SIG-M5 (cell line): Measurements from ENCODE around the gene GPR162.

Experiments
- DNase-seq: peaks from one replicate; lab custom pipeline; 2025; lab: John Stamatoyannopoulos, UW

Gene GPR162, protein sequence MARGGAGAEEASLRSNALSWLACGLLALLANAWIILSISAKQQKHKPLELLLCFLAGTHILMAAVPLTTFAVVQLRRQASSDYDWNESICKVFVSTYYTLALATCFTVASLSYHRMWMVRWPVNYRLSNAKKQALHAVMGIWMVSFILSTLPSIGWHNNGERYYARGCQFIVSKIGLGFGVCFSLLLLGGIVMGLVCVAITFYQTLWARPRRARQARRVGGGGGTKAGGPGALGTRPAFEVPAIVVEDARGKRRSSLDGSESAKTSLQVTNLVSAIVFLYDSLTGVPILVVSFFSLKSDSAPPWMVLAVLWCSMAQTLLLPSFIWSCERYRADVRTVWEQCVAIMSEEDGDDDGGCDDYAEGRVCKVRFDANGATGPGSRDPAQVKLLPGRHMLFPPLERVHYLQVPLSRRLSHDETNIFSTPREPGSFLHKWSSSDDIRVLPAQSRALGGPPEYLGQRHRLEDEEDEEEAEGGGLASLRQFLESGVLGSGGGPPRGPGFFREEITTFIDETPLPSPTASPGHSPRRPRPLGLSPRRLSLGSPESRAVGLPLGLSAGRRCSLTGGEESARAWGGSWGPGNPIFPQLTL

GRCh38 chr12:6821591-6822425, at the start of gene GPR162:
Gene GPR162, plus strand, starts transcription at chr12:6821821. Its CDS starts 2,078 bp downstream, at chr12:6823899.
- DNase-seq, result no peak

DNA sequence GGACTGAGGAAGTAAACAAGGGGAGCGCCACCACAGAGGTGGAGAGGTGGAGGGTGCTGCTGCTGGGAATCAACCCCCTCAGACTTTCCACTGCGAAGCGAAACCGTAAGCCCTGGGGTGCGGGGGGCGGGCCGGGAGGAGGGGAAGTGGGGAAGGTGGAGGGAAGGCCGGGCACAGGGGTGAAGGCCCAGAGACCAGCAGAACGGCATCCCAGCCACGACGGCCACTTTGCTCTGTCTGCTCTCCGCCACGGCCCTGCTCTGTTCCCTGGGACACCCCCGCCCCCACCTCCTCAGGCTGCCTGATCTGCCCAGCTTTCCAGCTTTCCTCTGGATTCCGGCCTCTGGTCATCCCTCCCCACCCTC, 49.3 kb upstream of the GPR162 start, which contains the start of gene LAG3:
LAG3 (plus strand) TSS at position 190 of the 365 bp plus-strand sequence. CDS start 333 bp downstream, outside the sequence.
- DNase-seq, result no peak

DNA sequence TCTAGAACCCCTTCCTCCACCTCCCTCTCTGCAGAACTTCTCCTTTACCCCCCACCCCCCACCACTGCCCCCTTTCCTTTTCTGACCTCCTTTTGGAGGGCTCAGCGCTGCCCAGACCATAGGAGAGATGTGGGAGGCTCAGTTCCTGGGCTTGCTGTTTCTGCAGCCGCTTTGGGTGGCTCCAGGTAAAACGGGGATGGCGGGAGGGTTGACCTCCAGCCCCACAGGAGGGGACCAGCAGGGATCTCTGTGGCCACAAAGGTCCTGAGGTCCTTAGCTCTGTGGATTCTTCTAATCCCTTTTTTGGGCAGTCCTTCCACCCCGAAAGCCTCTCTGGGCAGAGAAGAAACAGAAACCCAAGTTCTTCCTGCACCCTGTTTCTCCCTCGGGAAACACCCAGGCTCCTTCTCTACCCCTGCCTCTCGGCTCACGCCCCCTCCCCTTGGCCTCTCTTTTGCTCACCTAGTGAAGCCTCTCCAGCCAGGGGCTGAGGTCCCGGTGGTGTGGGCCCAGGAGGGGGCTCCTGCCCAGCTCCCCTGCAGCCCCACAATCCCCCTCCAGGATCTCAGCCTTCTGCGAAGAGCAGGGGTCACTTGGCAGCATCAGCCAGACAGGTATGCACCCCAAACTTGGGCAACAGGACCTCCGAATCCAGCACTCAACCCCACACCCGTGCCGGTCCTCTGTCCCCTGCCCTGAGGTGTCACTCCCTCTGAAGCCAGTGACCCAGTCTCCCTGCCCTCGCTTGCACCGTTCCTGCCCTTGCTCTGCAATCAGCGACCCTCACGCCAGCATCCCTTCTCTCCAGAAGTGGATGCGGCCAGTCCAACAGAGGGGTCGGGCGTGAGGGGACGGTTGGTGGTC, 48.7 kb upstream of the GPR162 start:
- DNase-seq, result no peak

DNA sequence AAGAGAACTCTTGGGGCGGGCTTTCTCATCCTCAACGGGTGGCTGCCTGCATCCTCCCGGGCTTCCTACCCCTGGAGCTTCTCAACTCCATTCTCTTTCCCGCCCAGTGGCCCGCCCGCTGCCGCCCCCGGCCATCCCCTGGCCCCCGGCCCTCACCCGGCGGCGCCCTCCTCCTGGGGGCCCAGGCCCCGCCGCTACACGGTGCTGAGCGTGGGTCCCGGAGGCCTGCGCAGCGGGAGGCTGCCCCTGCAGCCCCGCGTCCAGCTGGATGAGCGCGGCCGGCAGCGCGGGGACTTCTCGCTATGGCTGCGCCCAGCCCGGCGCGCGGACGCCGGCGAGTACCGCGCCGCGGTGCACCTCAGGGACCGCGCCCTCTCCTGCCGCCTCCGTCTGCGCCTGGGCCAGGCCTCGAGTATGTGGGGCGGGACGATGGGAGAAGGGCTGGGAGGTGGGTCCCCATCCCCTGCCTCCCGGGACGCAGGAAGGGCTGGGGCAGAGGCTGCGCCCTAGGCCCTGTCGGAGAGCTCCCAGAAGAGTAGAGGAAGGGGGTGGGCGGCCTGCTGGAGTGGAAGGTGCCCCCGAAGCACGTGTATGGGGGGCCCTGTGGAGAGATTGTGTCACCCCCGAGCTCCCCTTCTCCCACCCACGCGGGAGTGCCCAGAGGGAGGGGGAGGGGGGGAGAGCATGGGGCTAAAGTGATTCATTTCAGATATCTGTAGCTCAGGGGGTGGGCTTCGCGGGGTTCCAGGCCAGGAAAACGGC, 47.9 kb upstream of the GPR162 start:
- no peak for DNase-seq

DNA sequence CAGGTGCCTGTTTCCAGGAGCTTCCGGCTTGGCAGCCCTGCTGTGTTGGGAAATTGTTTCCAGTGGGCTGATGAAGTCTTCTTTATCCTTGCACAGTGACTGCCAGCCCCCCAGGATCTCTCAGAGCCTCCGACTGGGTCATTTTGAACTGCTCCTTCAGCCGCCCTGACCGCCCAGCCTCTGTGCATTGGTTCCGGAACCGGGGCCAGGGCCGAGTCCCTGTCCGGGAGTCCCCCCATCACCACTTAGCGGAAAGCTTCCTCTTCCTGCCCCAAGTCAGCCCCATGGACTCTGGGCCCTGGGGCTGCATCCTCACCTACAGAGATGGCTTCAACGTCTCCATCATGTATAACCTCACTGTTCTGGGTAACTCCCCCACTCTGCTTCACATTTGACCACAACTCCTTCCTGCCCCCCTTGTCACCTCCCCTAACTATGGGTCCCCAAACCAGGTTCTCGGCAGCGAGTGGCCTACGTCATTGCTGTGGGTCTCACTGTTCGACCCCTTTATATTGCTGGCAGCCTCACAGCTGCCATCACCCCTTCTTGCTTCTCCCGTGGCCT, 47.0 kb upstream of the GPR162 start:
- no peak for DNase-seq

DNA sequence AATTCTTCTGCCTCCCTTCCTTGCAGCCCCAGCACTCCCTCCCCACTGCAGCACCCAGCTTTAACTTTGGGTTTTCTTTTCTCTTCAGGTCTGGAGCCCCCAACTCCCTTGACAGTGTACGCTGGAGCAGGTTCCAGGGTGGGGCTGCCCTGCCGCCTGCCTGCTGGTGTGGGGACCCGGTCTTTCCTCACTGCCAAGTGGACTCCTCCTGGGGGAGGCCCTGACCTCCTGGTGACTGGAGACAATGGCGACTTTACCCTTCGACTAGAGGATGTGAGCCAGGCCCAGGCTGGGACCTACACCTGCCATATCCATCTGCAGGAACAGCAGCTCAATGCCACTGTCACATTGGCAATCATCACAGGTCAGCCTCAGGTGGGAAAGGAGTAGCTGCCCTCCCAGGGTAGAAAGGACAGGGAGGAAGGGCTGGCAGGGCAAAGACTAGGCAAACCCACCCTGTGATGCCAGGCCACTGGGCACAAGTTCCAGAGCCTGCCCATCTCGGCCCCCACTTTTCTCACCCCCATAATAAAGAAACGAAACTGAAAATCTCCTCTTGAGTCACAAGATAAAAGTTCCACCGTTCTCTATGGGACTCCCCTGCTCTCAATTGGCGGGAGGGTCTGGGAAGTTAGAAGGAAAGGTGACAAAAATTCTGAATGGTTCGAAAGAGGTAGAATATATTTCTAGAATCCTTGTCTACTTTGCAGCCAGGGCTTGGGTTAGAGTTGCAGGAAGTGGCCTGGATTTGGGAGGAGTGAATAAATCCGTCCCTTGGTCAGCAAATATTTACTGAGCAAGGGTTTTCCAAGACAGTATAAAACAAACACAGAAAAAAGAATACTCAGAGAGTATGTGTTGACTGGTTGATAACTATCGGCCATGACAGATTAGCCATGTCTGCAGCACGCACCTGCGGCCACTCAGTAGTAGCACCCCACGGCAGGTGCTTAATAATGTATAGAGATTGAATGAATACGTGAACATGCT, 46.1 kb upstream of the GPR162 start:
- no peak for DNase-seq

DNA sequence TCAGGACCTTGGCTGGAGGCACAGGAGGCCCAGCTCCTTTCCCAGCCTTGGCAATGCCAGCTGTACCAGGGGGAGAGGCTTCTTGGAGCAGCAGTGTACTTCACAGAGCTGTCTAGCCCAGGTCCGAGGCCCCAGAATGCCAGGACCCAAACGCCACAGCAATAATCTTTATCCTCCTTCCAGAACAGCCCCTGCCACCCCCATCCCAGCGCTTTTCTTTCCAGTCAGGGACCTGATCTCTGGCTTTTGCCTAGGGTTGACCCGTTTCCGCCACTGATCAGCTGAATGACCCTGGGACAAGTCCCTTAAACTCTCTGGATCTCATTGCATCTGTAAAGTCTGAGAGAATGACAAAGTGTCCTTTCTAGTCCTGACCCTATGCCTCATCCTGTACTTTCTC, 44.2 kb upstream of the GPR162 start:
- DNase-seq, result no peak

DNA sequence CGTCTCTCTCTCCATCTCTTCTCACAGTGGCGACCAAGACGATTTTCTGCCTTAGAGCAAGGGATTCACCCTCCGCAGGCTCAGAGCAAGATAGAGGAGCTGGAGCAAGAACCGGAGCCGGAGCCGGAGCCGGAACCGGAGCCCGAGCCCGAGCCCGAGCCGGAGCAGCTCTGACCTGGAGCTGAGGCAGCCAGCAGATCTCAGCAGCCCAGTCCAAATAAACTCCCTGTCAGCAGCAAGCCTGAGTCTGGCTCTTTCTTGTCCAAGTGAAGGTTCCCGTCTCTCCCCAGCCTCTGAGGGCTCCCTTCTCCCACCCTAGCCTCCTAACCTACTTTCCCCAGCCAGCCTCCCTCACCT, 43.4 kb upstream of the GPR162 start:
- no peak for DNase-seq

- DNase-seq, result peak; percentile 24
These were observed 42.8 kb upstream of the GPR162 start for GRCh38 chr12:6778574-6779550.

- DNase-seq, result no peak
These were observed 41.8 kb upstream of the GPR162 start for GRCh38 chr12:6779708-6780432.

- DNase-seq, result no peak
These were observed 41.0 kb upstream of the GPR162 start for GRCh38 chr12:6780573-6780972.

GRCh38 chr12:6782119-6782518, 39.5 kb upstream of the GPR162 start:
- no peak for DNase-seq

DNA sequence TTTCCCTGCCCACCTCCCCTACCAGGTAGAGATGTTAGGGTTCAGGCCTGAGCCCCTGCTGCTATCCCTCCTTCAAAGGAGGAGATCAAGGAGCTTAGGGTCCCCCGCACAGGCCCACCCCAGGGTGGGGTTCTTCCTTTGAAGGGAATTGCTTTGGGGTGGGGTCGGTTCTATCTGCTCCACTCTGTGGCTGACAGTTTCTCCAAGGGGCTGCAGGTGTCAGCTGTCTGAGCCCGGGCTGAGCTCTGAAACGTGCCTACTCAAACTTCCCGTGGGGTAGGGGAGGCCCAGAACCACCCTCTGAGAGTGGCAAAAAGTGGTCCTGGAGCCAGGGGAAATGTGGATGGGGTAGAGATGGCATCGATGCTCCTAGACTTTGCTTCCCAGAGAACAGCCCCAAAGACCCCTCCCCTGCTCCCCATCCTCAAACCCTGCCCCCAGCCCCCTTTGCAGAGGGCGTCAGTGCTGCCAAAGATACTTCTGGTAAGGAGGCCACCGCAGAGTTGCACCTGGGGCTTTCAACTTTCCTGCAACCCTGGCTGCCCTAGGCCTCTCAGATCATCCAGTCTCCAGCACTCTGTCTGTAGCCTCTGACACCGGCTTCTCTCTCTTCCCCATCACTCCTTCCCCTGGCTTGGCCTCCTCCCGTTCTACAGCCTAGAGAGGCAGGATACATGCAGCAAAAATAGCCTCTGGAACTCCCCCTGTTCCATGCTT, 38.6 kb upstream of the GPR162 start:
- no peak for DNase-seq

DNA sequence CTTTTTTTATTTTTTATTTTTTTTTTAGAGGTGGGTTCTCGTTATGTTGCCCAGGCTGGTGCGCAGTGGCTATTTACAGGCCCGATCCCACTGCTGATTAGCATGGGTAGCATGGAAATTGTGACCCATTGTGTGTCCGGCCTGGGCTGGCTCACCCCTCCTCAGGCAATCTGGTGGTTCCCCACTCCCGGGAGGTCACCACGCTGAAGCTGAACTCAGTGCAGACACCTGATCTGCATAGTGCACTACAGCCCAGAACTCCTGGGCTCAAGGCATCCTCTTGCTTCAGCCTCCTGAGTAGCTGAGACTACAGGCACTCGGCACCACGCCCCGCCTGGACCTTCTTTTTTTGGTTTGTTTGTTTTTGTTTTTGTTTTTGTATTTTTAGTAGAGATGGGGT, 37.8 kb upstream of the GPR162 start:
- DNase-seq, result no peak

GRCh38 chr12:6784296-6784695, 37.3 kb upstream of the GPR162 start:
- no peak for DNase-seq

GRCh38 chr12:6784761-6785160, 36.9 kb upstream of the GPR162 start:
- no peak for DNase-seq
